ENCODE measurements around the gene MYOT.

MYOT gene

GRCh38 chr5:137902408-137903133, 34.9 kb downstream of the MYOT start:
- no peak for DNase-seq

- no peak for DNase-seq
These were observed 47.1 kb downstream of the MYOT start for GRCh38 chr5:137914758-137915157.

- no peak for DNase-seq
These were observed 49.3 kb downstream of the MYOT start for GRCh38 chr5:137916923-137917322.

GRCh38 chr5:137921931-137922330, 54.3 kb downstream of the MYOT start:
- no peak for DNase-seq

GRCh38 chr5:137923856-137924255, 56.2 kb downstream of the MYOT start:
- DNase-seq, result no peak

GRCh38 chr5:137932800-137933199, 65.1 kb downstream of the MYOT start:
- no peak for DNase-seq

GRCh38 chr5:137933491-137933911, 65.8 kb downstream of the MYOT start:
- no peak for DNase-seq

- DNase-seq, result no peak
These were observed 67.5 kb downstream of the MYOT start for GRCh38 chr5:137935190-137935589.

GRCh38 chr5:137935694-137936093, 68.0 kb downstream of the MYOT start:
- no peak for DNase-seq

Measured in NCI-H2029 (cell line).